HepG2 (cell line): ENCODE measurements around the gene MARS1. TPM values are rescaled to one million over a fixed set of nuclear protein-coding genes. Genes with fewer than 3 reads are reported as not detected.

ENCODE experiments used
- ATF7 ChIP-seq, 2 experiments: fragments of 450-650 bp in 1 of 2; sonication (generic) in 1 of 2; formaldehyde crosslinking in 1 of 2; IDR thresholded peaks; 2 replicates each; pipeline versions ENCODE4 v1.4.0 to v1.6.1; 2016 to 2020; ENCODE audit warnings: antibody characterized with exemption in 1 of 2, mild to moderate bottlenecking in 1 of 2, missing genetic modification reagents in 1 of 2
- CEBPB ChIP-seq: IDR thresholded peaks from 2 replicates; pipeline ENCODE4 v1.6.1; 2011; ENCODE audit warnings: low read depth, low read length, improper control_type of control experiment, borderline replicate concordance
- DNMT3B ChIP-seq: conservative IDR thresholded peaks from 2 replicates; pipeline ENCODE4 v1.6.1; 2016; ENCODE audit warnings: missing biosample characterization, control low read depth
- FOXA3 ChIP-seq: IDR thresholded peaks from 2 replicates; pipeline ENCODE4 v1.6.1; 2016; ENCODE audit warnings: missing genetic modification reagents, missing compliant biosample characterization
- IRF2 ChIP-seq: IDR thresholded peaks from 2 replicates; pipeline ENCODE4 v1.6.1; 2018; ENCODE audit warnings: missing genetic modification reagents, missing compliant biosample characterization
- KLF16 ChIP-seq, 2 experiments: sonication (generic) in 1 of 2; formaldehyde crosslinking in 1 of 2; IDR thresholded peaks; 2 replicates each; pipeline versions ENCODE4 v1.6.1 to v1.8.0; 2016 to 2023; ENCODE audit warnings: missing genetic modification reagents in 2 of 2, missing compliant biosample characterization in 1 of 2
- KLF6 ChIP-seq: IDR thresholded peaks from 2 replicates; pipeline ENCODE4 v1.8.0; 2016; ENCODE audit warnings: missing biosample characterization, missing genetic modification reagents
- MXD4 ChIP-seq: IDR thresholded peaks from 2 replicates; pipeline ENCODE4 v1.6.1; 2016; ENCODE audit warnings: mild to moderate bottlenecking, missing biosample characterization, missing genetic modification reagents
- NFYC ChIP-seq: IDR thresholded peaks from 2 replicates; pipeline ENCODE4 v1.6.1; 2016; ENCODE audit warnings: missing genetic modification reagents, missing compliant biosample characterization
- PREB ChIP-seq: sonication (generic); formaldehyde crosslinking; IDR thresholded peaks from 2 replicates; pipeline ENCODE4 v1.4.0; 2020; ENCODE audit warnings: missing genetic modification reagents
- ZFP91 ChIP-seq: sonication (generic); formaldehyde crosslinking; IDR thresholded peaks from 2 replicates; pipeline ENCODE4 v1.9.0; 2022; ENCODE audit warnings: missing genetic modification reagents, mild to moderate bottlenecking, borderline replicate concordance
- ZFY ChIP-seq: sonication (generic); formaldehyde crosslinking; IDR thresholded peaks from 2 replicates; pipeline ENCODE4 v1.4.0; 2020; ENCODE audit warnings: missing genetic modification reagents
- ZMYM4 ChIP-seq: sonication (generic); formaldehyde crosslinking; IDR thresholded peaks from 2 replicates; pipeline ENCODE4 v1.8.1; 2023; ENCODE audit warnings: mild to moderate bottlenecking, missing genetic modification reagents
- ZNF326 ChIP-seq: sonication (generic); formaldehyde crosslinking; IDR thresholded peaks from 2 replicates; pipeline ENCODE4 v1.4.0; 2020; ENCODE audit warnings: missing genetic modification reagents, borderline replicate concordance
- ZNF543 ChIP-seq: sonication (generic); formaldehyde crosslinking; IDR thresholded peaks from 2 replicates; pipeline ENCODE4 v1.4.0; 2020; ENCODE audit warnings: mild to moderate bottlenecking, missing genetic modification reagents
- ZNF570 ChIP-seq: sonication (generic); formaldehyde crosslinking; IDR thresholded peaks from 2 replicates; pipeline ENCODE4 v1.4.0; 2020; ENCODE audit warnings: mild to moderate bottlenecking, missing genetic modification reagents, borderline replicate concordance
- ZNF644 ChIP-seq: IDR thresholded peaks from 2 replicates; pipeline ENCODE4 v1.6.1; 2016; ENCODE audit warnings: low read depth
- ZNF678 ChIP-seq: sonication (generic); formaldehyde crosslinking; IDR thresholded peaks from 2 replicates; pipeline ENCODE4 v1.4.0; 2020; ENCODE audit warnings: mild to moderate bottlenecking, missing genetic modification reagents
- ZNF710 ChIP-seq: sonication (generic); formaldehyde crosslinking; IDR thresholded peaks from 2 replicates; pipeline ENCODE4 v1.5.0; 2020; ENCODE audit warnings: mild to moderate bottlenecking, missing genetic modification reagents, borderline replicate concordance
- ZNF784 ChIP-seq: sonication (generic); formaldehyde crosslinking; IDR thresholded peaks from 2 replicates; pipeline ENCODE4 v1.5.1; 2020; ENCODE audit warnings: missing genetic modification reagents, mild to moderate bottlenecking, borderline replicate concordance
- polyA plus RNA-seq, 8 experiments: library from polyadenylated mRNA; depleted of rRNA in 3 of 8; stranded (reverse) in 7 of 8; unstranded in 1 of 8; fragments of >200 nt; fragmentation: Illumina TruSeq in 4 of 8; extraction: Trizol in 4 of 8; gene quantifications; 2 replicates each; pipeline versions ENCODE4 v1.2.1 to v1.2.3, GENCODE V29; 2011 to 2016; ENCODE audit warnings: low read depth in 4 of 8, missing spikeins in 1 of 8, mixed read lengths in 1 of 8; ENCODE audit not compliant: insufficient read depth in 1 of 8
- total RNA-seq, 5 experiments: library from RNA; depleted of rRNA; stranded (reverse); fragments of >200 nt; fragmentation: Illumina TruSeq; extraction: Trizol; gene quantifications; 2 replicates each; pipeline ENCODE4 v1.2.3, GENCODE V29; 2016; ENCODE audit warnings: low read depth in 1 of 5
- TF ChIP-seq, protein P1 (sequence below): IDR thresholded peaks from 2 replicates; pipeline ENCODE4 v1.6.1; 2012; ENCODE audit warnings: inconsistent platforms

MARS1 gene
- total and polyA plus RNA-seq, 2 of the 13 experiments (the other 11 are each of a cell fraction or from before 2014, with no cell fraction given) = 115 to 181 TPM

- 0 out of 2 replicates have a peak, but pooled peaks have one; percentile 34 for TF ChIP-seq KLF6 (CRISPR knock-in tag)
- TF ChIP-seq ZMYM4 (CRISPR knock-in tag) = peak; percentile 82
- TF ChIP-seq ZFP91 (CRISPR knock-in tag) = peak; percentile 81; the same call in 1 of the 2 replicates
- TF ChIP-seq ZNF784 = peak; percentile 54; the same call in 1 of the 2 replicates
- TF ChIP-seq FOXA3 = no peak
- TF ChIP-seq PREB (CRISPR knock-in tag) = no peak
- TF ChIP-seq ZNF543 = no peak
- TF ChIP-seq NFYC (CRISPR knock-in tag) = peak; percentile 35; the same call in 1 of the 2 replicates
- no peak for TF ChIP-seq ZNF678 (CRISPR knock-in tag)
- 0 out of 2 replicates have a peak, but pooled peaks have one; percentile 26 for TF ChIP-seq MXD4
- TF ChIP-seq ZNF326 = no peak
- peak; percentile 81 for TF ChIP-seq IRF2 (CRISPR knock-in tag)
- TF ChIP-seq ZNF644 (CRISPR knock-in tag) = no peak
- peak; percentile 76 for TF ChIP-seq ZFY (CRISPR knock-in tag)
- TF ChIP-seq CEBPB = peak; percentile 92
- peak in 1 of 2 experiments; percentile 61; a peak in 1 of 4 replicates for TF ChIP-seq KLF16 (CRISPR knock-in tag; IDR thresholded peaks at IDR 0.05)
- no peak for TF ChIP-seq ATF7 (IDR thresholded peaks at IDR 0.05)
- peak; percentile 32; the same call in 1 of the 2 replicates for TF ChIP-seq ATF7 (CRISPR knock-in tag; IDR thresholded peaks at IDR 0.05)
- TF ChIP-seq, protein P1, sequence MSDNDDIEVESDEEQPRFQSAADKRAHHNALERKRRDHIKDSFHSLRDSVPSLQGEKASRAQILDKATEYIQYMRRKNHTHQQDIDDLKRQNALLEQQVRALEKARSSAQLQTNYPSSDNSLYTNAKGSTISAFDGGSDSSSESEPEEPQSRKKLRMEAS = peak; percentile 77
- peak; percentile 73; the same call in 1 of the 2 replicates for TF ChIP-seq DNMT3B
- TF ChIP-seq ZNF570 (CRISPR knock-in tag) = no peak
- TF ChIP-seq ZNF710 (CRISPR knock-in tag) = 0 out of 2 replicates have a peak, but pooled peaks have one; percentile 7
These were observed at the start of gene MARS1 (continued) for GRCh38 chr12:57487597-57488401.
